ENCODE data around the gene ADTRP. TPM values are rescaled to one million over a fixed set of nuclear protein-coding genes. Genes with fewer than 3 reads are reported as not detected.
A peak's percentile ranks its signal among the peaks of the same experiment; 100 is the strongest.
"Not testable (repeated sequence)": the region's sequence is repeated elsewhere in the genome, so short reads cannot be mapped to it uniquely, and the experiment has no call there.

The ADTRP gene
- total RNA-seq, 1 experiment from 2014 or later = not detected

GRCh38 chr6:11810039-11810541 is 31.5 kb upstream of the ADTRP start:
- no peaks in the 10 kb centered on the region for H3K9me3 ChIP-seq (replicated peaks)
- no peaks in the 10 kb centered on the region for H3K27me3 ChIP-seq
- DNase-seq = peak; percentile 31 to 54
- H3K4me3 ChIP-seq = no peak overlapping the region
- H3K4me1 ChIP-seq = no peaks in the 10 kb centered on the region
- no peak overlapping the region for H3K27ac ChIP-seq
- no peaks in the 10 kb centered on the region for H3K36me3 ChIP-seq

DNA sequence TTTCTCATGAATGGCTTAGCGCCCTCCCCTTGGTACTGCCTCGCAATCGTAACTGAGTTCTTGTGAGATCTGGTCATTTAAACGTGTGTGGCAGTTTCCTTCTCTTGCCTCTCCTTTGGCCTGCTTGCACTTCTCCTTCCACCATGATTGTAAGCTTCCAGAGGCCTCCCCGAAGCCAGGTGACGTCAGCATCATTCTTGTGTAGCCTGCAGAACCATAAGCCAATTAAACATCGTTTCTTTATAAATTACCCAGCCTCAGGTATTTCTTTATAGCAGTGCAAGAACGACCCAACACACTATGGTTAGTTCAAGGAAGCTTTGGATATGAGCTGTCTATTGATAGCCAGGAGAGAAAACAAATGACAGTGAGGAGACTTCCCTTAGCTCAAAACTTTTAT is 29.5 kb upstream of the ADTRP start:
- H3K4me1 ChIP-seq = no peaks in the 10 kb centered on the region
- H3K27ac ChIP-seq = no peak overlapping the region
- H3K27me3 ChIP-seq = no peaks in the 10 kb centered on the region
- no peaks in the 10 kb centered on the region for H3K36me3 ChIP-seq
- H3K9me3 ChIP-seq (replicated peaks) = no peaks in the 10 kb centered on the region
- no peak for DNase-seq
- no peak overlapping the region for H3K4me3 ChIP-seq

- H3K4me3 ChIP-seq = no peak overlapping the region
- no peak overlapping the region for H3K27ac ChIP-seq
- H3K4me1 ChIP-seq = no peaks in the 10 kb centered on the region
- H3K36me3 ChIP-seq = no peaks in the 10 kb centered on the region
- no peak for DNase-seq
- no peaks in the 10 kb centered on the region for H3K9me3 ChIP-seq (replicated peaks)
- H3K27me3 ChIP-seq = no peaks in the 10 kb centered on the region
Measured at GRCh38 chr6:11806561-11807317, 28.1 kb upstream of the ADTRP start.

DNA sequence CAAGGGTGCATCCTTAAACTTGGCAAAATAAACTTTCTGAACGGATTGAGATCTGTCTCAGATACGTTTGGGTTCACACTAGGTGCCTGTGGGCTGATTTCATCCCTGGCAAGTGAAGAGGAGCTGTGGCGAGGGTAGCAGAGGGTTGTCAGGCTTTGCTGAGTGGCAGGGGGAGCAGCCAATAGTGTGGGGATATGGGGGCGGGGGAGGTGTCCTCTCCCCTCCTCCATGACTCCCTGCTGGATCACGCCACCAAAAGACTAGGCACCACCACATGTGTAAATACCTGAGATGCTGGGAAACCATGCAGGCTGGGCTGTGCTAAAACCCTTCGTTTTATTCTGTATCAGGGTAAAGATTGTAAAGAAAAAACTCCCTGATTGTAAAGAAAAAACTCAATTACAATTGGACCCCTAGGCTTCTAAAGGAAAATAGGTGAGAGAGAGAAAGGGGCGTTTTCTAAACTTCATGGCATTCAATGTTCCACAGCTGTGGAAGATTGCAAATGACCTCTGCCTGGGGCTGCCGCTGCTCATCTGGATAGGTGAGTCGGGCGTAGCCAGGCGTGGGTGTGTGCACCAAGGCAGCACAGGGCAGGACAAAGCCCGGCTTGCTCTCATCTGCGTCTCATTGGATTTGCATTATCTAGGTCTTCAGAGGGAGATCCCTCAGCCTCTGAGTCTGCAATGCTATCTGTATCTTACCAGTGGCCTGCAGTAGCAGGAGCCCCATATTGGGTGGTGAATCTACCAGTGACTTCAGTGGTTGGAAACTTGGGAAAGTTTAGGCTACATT is 26.9 kb upstream of the ADTRP start:
- Histone ChIP-seq H3K4me1 (no peaks in the 10 kb centered on the region), H3K9me3 (replicated peaks) (no peaks in the 10 kb centered on the region), H3K27me3 (no peaks in the 10 kb centered on the region), H3K4me3 (no peak overlapping the region), H3K36me3 (no peaks in the 10 kb centered on the region), H3K27ac (no peak overlapping the region)
- DNase-seq = no peak

- Histone ChIP-seq H3K27me3 (no peaks in the 10 kb centered on the region), H3K27ac (no peak overlapping the region), H3K36me3 (no peaks in the 10 kb centered on the region), H3K4me1 (no peaks in the 10 kb centered on the region), H3K9me3 (replicated peaks) (no peaks in the 10 kb centered on the region), H3K4me3 (no peak overlapping the region)
- no peak for DNase-seq
Measured at GRCh38 chr6:11804701-11805100, 26.1 kb upstream of the ADTRP start.

GRCh38 chr6:11804135-11804534 is 25.5 kb upstream of the ADTRP start:
- DNase-seq = no peak
- H3K9me3 ChIP-seq (replicated peaks) = no peaks in the 10 kb centered on the region
- H3K27ac ChIP-seq = no peak overlapping the region
- no peaks in the 10 kb centered on the region for H3K27me3 ChIP-seq
- H3K4me3 ChIP-seq = no peak overlapping the region
- no peaks in the 10 kb centered on the region for H3K36me3 ChIP-seq
- no peaks in the 10 kb centered on the region for H3K4me1 ChIP-seq

GRCh38 chr6:11803591-11803971 is 25.0 kb upstream of the ADTRP start:
- Histone ChIP-seq H3K27ac (no peak overlapping the region), H3K4me3 (no peak overlapping the region), H3K4me1 (no peaks in the 10 kb centered on the region), H3K9me3 (replicated peaks) (no peaks in the 10 kb centered on the region), H3K36me3 (no peaks in the 10 kb centered on the region), H3K27me3 (no peaks in the 10 kb centered on the region)
- no peak for DNase-seq

GRCh38 chr6:11802886-11803590 is 24.4 kb upstream of the ADTRP start:
- Histone ChIP-seq H3K27me3 (no peaks in the 10 kb centered on the region), H3K27ac (no peak overlapping the region), H3K36me3 (no peaks in the 10 kb centered on the region), H3K4me1 (no peaks in the 10 kb centered on the region), H3K9me3 (replicated peaks) (no peaks in the 10 kb centered on the region), H3K4me3 (no peak overlapping the region)
- no peak for DNase-seq

- not testable (repeated sequence) for H3K27ac ChIP-seq; H3K4me1 ChIP-seq; H3K27me3 ChIP-seq; H3K9me3 ChIP-seq (replicated peaks); H3K36me3 ChIP-seq; DNase-seq; H3K4me3 ChIP-seq
Measured at GRCh38 chr6:11800531-11800930, 21.9 kb upstream of the ADTRP start.

DNA sequence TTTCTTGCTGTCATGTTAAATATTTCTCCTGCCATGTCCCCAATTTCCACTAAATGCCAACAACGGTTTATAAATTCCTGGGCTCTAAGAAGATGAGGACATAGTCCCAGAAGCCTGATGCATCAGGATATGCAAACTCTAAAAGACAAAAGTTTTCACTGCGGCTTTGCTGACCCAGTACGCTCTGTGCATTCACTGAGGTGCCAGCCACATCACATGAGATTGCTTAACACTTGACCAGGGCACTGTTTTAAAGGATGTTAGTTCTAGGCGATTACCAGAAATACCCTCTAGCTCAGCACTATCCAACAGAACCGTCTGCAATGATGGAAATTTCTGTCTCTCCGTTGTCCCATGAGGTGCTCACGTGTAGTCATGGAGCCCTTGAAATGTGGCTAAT is 19.9 kb upstream of the ADTRP start:
- no peaks in the 10 kb centered on the region for H3K36me3 ChIP-seq
- H3K27me3 ChIP-seq = no peaks in the 10 kb centered on the region
- no peak overlapping the region for H3K27ac ChIP-seq
- no peaks in the 10 kb centered on the region for H3K4me1 ChIP-seq
- H3K9me3 ChIP-seq (replicated peaks) = no peaks in the 10 kb centered on the region
- DNase-seq = no peak
- H3K4me3 ChIP-seq = no peak overlapping the region

- Histone ChIP-seq H3K4me1 (no peaks in the 10 kb centered on the region), H3K27me3 (no peaks in the 10 kb centered on the region), H3K36me3 (no peaks in the 10 kb centered on the region), H3K4me3 (no peak overlapping the region), H3K9me3 (replicated peaks) (no peaks in the 10 kb centered on the region), H3K27ac (no peak overlapping the region)
- no peak for DNase-seq
Measured at GRCh38 chr6:11798096-11798495, 19.5 kb upstream of the ADTRP start.

- no peaks in the 10 kb centered on the region for H3K4me1 ChIP-seq
- H3K9me3 ChIP-seq (replicated peaks) = no peaks in the 10 kb centered on the region
- H3K27ac ChIP-seq = no peak overlapping the region
- no peak overlapping the region for H3K4me3 ChIP-seq
- H3K27me3 ChIP-seq = no peaks in the 10 kb centered on the region
- DNase-seq = no peak
- no peaks in the 10 kb centered on the region for H3K36me3 ChIP-seq
Measured at GRCh38 chr6:11796829-11797228, 18.2 kb upstream of the ADTRP start.

GRCh38 chr6:11795403-11795802 is 16.8 kb upstream of the ADTRP start:
- Histone ChIP-seq H3K27me3 (no peaks in the 10 kb centered on the region), H3K4me1 (no peaks in the 10 kb centered on the region), H3K27ac (no peak overlapping the region), H3K36me3 (no peaks in the 10 kb centered on the region), H3K9me3 (replicated peaks) (no peaks in the 10 kb centered on the region), H3K4me3 (no peak overlapping the region)
- DNase-seq = no peak

- Histone ChIP-seq H3K9me3 (replicated peaks) (no peaks in the 10 kb centered on the region), H3K4me1 (no peaks in the 10 kb centered on the region), H3K36me3 (no peaks in the 10 kb centered on the region), H3K27ac (no peak overlapping the region), H3K27me3 (no peaks in the 10 kb centered on the region), H3K4me3 (no peak overlapping the region)
- no peak for DNase-seq
Measured at GRCh38 chr6:11793277-11793676, 14.7 kb upstream of the ADTRP start.
